Measurements from ENCODE around the gene SUN2.

SUN2 gene

GRCh38 chr22:38753948-38754750, 1.6 kb downstream of the SUN2 start:
- DNase-seq (ENCODE audit: low read depth in 2 of 2) = peak in 1 of 2 experiments; percentile 16

GRCh38 chr22:38751422-38752346, 4.1 kb downstream of the SUN2 start:
- no peak for DNase-seq (ENCODE audit: low read depth in 2 of 2)

DNA sequence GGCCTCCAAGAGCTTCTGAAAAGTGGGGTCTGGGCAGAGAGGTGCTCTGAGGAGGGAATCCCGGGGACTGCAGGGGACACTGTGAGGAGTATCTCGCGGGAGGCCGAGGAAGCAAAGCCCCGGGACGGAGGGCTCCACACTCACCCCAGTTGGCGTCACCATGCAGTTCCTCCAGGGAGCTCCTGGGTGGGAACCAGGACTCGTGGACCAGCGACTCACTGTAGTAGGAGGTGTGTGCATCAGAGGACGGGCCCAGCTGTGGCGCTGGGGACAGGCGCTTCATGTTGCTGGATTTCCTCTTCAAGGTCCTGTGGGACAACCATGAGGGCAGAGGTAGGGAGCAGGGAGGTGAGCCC, 4.8 kb downstream of the SUN2 start:
- DNase-seq (ENCODE audit: low read depth in 2 of 2) = no peak

DNA sequence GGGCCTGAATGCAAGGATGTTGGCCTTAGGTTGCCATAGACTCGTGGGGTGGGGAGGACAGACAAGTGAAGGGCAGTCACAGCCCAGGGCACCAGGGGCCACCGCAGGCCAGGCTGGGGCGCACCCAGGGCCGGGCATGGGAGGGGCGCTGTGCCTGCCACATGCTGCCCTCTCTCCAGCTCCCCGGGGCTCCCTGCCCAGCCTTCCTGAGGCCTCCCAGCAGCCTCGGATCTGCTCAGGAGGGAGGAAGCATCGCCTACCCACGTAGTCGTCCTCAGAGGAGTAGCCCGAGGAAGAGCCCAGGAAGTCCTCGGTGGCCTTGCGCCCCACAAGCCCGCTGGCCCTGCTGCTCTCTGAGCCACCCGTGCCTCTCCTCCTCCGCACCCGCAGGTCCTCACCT, 5.2 kb downstream of the SUN2 start:
- DNase-seq (ENCODE audit: low read depth in 2 of 2) = no peak

DNA sequence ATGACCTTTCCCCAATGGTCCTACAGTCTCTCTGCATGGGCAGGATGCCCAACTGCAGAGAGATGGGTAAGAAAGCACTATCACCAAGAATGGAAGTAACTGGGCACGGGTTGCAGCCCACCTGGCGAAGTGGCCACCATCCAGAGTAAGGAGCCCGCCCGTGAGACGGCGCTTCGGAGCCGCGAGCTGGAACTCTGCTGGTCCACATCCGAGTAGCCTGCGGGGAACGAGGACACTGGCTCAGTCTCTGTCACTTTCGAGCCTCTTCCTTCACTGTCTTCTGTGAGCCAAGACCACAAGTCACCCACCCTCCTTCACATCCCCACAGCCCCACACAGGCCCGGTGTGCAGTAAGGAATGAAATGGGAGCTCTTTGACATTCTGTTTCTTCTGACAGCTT, 5.7 kb downstream of the SUN2 start:
- no peak for DNase-seq (ENCODE audit: low read depth in 2 of 2)

- DNase-seq (ENCODE audit: low read depth in 2 of 2) = no peak
These were observed 7.2 kb downstream of the SUN2 start for GRCh38 chr22:38748487-38749136.

DNA sequence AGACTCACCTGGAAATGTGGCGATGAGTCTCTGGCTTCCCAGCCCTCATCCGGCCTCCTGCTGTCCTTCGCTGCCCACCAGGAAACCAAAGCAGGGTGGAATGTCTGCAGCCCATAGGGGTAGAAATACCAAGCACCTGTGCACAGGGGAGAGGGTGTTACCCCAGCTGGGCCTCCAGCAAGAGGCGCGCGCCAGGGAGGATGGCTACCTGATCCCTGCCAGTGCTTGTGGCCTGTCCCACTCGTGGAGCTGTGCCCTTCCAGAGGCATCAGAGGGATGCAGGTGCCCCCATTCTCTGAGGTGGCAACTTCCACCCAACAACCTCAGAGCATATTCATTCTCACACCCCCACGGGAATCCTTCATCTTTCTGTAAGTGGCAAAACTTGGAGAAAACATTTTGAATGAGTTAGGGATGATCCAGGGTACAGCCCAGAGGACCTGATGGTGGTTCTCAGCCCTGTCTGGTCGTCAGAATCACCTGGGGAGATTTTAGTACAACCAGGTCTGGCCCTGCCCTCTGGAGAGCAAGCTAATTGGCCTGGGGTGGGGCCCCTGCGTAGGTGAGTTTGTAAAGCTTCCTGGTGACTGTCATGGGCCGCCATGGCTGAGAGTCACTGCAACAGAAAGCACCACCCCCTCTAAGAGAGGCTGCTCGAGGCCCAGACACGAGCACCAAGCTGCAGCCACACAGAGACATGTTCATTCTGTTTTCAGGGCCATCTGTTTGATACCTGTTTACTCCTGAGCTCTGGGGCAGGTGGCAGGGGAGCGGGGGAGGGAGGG, 9.9 kb downstream of the SUN2 start:
- DNase-seq (ENCODE audit: low read depth in 2 of 2) = no peak

DNA sequence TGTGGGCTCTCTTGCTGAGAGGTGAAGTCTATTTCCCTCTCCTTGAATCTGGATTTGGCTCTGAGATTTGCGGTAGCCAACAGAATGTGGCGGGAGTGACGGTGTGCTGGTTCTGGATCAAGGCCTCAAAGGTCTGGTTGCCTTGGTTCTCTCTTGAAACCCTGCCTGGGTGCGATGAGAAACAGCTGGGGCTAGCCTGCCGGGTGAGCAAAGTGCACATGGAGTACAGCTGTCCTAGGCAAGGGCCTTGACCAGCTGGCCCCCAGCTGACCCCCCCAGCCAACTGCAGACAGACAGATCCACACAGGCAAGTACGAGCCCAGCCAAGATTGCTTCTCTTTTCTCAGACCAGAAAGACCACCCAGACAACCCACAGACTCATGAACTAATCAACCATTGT, 10.8 kb downstream of the SUN2 start:
- DNase-seq (ENCODE audit: low read depth in 2 of 2) = no peak

GRCh38 chr22:38742176-38742942, 13.4 kb downstream of the SUN2 start:
- no peak for DNase-seq (ENCODE audit: low read depth in 2 of 2)

- DNase-seq (ENCODE audit: low read depth in 2 of 2) = no peak
These were observed 14.2 kb downstream of the SUN2 start for GRCh38 chr22:38741576-38741975.

- no peak for DNase-seq (ENCODE audit: low read depth in 2 of 2)
These were observed 14.6 kb downstream of the SUN2 start for GRCh38 chr22:38741166-38741565.

- DNase-seq (ENCODE audit: low read depth in 2 of 2) = no peak
These were observed 15.0 kb downstream of the SUN2 start for GRCh38 chr22:38740754-38741153.

DNA sequence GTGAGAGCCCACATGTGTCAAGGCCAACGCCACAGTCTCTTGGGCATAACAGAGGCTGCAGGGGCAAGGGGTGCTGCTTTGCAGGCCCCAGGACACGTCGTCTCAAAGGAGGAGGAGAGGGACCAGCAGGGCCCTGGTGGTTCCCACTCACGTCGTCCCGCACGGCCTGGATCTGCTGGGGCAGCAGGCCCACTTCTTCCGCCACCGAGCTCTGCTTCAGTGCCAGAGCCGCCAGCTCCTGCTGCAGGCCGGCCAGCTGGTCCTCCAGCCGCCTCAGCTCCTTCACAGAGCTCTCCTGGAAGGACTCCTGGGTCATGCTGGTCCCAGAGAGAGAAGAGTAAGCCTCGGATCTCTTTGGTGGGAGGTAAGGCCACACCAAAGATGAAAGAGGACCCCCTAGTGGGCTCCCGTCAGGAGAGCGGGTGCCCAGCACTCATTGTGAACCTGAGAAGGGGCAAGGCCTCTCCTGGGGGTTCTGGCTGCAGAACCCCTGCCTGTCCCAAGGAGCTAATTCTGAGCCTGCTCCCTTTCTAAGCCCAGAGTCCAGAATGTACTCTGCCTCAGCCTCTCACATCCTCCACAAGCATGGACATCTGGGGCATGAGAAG, 15.6 kb downstream of the SUN2 start:
- no peak for DNase-seq (ENCODE audit: low read depth in 2 of 2)

- no peak for DNase-seq (ENCODE audit: low read depth in 2 of 2)
These were observed 16.3 kb downstream of the SUN2 start for GRCh38 chr22:38739300-38740055.

DNA sequence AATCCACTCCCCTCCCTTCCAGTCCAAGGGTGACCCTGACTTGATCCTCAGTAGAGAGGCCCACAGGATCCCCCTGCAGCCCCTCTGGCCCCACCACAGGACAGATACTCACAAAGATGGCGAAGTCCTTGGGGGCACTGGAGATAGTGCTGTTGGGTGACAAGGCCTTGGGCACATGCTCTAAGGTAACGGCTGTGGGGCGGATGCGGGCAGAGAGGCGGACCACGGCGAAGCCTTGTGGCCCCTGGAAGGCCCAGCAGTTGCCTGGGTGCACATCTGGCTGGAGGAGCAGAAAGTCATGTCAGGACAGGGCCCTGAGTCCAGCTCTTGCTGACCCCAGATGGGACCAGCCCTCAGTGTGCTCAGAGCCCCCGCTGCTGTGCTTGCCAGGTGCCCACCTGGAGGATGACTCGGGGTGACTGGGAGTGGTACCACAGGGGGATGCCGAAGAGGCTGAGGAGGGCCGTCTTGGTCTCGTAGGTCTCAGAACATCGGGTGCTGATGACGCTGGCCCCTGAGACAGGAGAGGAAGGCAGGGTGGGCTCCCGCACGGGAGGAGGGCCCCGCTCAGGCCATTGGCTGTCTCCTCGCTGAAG, 17.2 kb downstream of the SUN2 start:
- DNase-seq (ENCODE audit: low read depth in 2 of 2) = no peak

GRCh38 chr22:38737302-38738060, 18.3 kb downstream of the SUN2 start:
- no peak for DNase-seq (ENCODE audit: low read depth in 2 of 2)

DNA sequence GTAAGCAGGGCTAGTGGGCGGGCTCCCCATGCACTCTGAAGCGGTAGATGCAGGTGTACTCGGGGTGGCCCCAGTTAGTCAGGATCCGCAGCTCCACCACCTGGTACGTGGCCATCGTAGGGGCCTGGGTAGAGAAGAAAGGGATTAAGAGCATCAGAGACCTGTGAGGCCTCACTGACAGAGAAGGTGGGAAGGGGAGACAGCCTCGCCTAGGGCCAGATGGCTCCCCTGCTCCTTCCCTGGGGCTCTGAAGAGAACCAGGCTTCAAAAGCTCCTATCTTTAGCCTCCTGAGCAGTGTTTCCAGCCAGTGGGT, 19.6 kb downstream of the SUN2 start:
- DNase-seq (ENCODE audit: low read depth in 2 of 2) = no peak

DNA sequence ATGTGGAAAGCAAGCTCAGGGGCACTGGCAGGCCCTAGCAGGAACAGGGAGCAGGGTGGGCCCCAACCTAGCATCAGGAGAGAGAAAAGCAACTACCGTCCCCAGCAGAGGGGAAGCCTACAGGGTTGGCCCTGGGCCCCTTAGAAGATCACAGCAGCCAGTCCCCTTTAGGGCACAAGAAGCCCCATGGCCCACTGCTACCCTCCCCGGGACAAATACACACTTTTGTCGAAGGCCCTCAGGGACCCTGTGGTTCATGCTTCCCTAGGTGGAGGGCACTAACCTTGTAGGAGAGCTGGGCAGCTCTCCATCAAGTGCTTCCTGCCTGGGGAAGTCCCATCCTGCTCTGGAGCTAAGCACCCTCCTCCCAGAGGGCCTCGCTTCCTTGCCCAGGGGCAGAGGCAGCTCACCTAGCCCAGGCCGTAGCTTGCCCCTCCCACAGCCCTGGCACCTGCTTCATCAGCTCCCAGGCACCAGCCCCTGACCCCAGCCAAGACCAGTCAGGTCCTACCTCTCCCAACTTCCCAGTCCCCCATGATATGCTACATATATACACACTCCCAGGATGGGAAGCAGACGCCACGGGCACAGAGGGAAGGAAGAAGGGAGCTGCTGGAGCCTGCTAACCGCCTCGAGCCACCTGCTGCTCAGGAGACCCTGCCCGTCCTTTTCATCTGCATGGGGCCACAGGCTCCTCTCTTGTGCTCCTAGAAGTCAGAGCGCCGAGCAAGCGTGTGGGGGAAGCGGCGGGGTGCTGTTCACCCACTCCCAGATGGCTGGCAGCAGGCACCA, 20.1 kb downstream of the SUN2 start:
- no peak for DNase-seq (ENCODE audit: low read depth in 2 of 2)
